ES-I3 (cell line): ENCODE results near the gene MRPS15.
"Not testable (repeated sequence)": the region's sequence is repeated elsewhere in the genome, so short reads cannot be mapped to it uniquely, and the experiment has no call there.

Source experiments
- H3K36me3 ChIP-seq: 2 replicates; pipeline ENCODE4 v1.6.1; 2013; ENCODE audit warnings: mild to moderate bottlenecking, low read length, control low read depth, moderate library complexity; ENCODE audit not compliant: insufficient read depth
- H3K4me1 ChIP-seq: 2 replicates; pipeline ENCODE4 v1.6.1; 2013; ENCODE audit warnings: mild to moderate bottlenecking, control low read depth, low read length; ENCODE audit not compliant: insufficient read depth
- H3K9ac ChIP-seq: 2 replicates; pipeline ENCODE4 v1.6.1; 2013; ENCODE audit warnings: low read depth, mild to moderate bottlenecking, low read length, moderate library complexity
- H3K9me3 ChIP-seq: 2 replicates; pipeline ENCODE4 v1.6.1; 2013; ENCODE audit warnings: mild to moderate bottlenecking, low read length, moderate library complexity; ENCODE audit not compliant: control insufficient read depth, insufficient read depth

Gene MRPS15

GRCh38 chr1:36492491-36492890 lies 28.3 kb upstream of the MRPS15 start:
- Histone ChIP-seq H3K9me3 (no peaks in the 10 kb centered on the region), H3K36me3 (no peaks in the 10 kb centered on the region), H3K4me1 (no peaks in the 10 kb centered on the region), H3K9ac (no peak overlapping the region)

GRCh38 chr1:36489258-36490051 lies 25.3 kb upstream of the MRPS15 start:
- not testable (repeated sequence) for H3K9me3 ChIP-seq, H3K9ac ChIP-seq, H3K4me1 ChIP-seq, H3K36me3 ChIP-seq

GRCh38 chr1:36487906-36488305 lies 23.7 kb upstream of the MRPS15 start:
- H3K4me1 ChIP-seq: no peaks in the 10 kb centered on the region
- H3K9ac ChIP-seq: no peak overlapping the region

GRCh38 chr1:36487336-36487725 lies 23.1 kb upstream of the MRPS15 start:
- not testable (repeated sequence) for H3K9me3 ChIP-seq, H3K36me3 ChIP-seq, H3K9ac ChIP-seq, H3K4me1 ChIP-seq

More at GRCh38 chr1:36487906-36488305, 23.7 kb upstream of the MRPS15 start:
- Histone ChIP-seq H3K9me3 (no peaks in the 10 kb centered on the region), H3K36me3 (no peaks in the 10 kb centered on the region)

GRCh38 chr1:36486439-36487335 lies 22.5 kb upstream of the MRPS15 start:
- Histone ChIP-seq H3K9ac (no peak overlapping the region), H3K36me3 (no peaks in the 10 kb centered on the region), H3K9me3 (no peaks in the 10 kb centered on the region), H3K4me1 (peaks cover 6% of the 10 kb centered on the region; the same call in 1 of the 2 replicates)

- peaks cover 9% of the 10 kb centered on the region; the same call in 1 of the 2 replicates for H3K4me1 ChIP-seq
- H3K36me3 ChIP-seq: no peaks in the 10 kb centered on the region
- H3K9me3 ChIP-seq: no peaks in the 10 kb centered on the region
- H3K9ac ChIP-seq: no peak overlapping the region
Observed at GRCh38 chr1:36486093-36486438, 21.9 kb upstream of the MRPS15 start.

- H3K4me1 ChIP-seq: peaks cover 9% of the 10 kb centered on the region; the same call in 1 of the 2 replicates
- no peak overlapping the region for H3K9ac ChIP-seq
- no peaks in the 10 kb centered on the region for H3K9me3 ChIP-seq
- H3K36me3 ChIP-seq: no peaks in the 10 kb centered on the region
Observed at GRCh38 chr1:36484099-36484498, 19.9 kb upstream of the MRPS15 start.

- Histone ChIP-seq H3K9me3 (no peaks in the 10 kb centered on the region), H3K9ac (no peak within 1 kb of the TSS)
Observed at GRCh38 chr1:36482724-36483388, 18.7 kb upstream of the MRPS15 start, which contains the start of gene CSF3R. CSF3R (minus strand) TSS chr1:36482913; CDS start chr1:36479496, 3,417 bp downstream.

GRCh38 chr1:36481771-36482723 lies 17.9 kb upstream of the MRPS15 start:
- H3K36me3 ChIP-seq: no peaks in the 10 kb centered on the region
- H3K4me1 ChIP-seq: peaks cover 9% of the 10 kb centered on the region; the same call in 1 of the 2 replicates
- no peaks in the 10 kb centered on the region for H3K9me3 ChIP-seq
- no peak overlapping the region for H3K9ac ChIP-seq

More at GRCh38 chr1:36482724-36483388, 18.7 kb upstream of the MRPS15 start, which contains the start of gene CSF3R:
- Histone ChIP-seq H3K36me3 (no peaks in the 10 kb centered on the region), H3K4me1 (peaks cover 9% of the 10 kb centered on the region; the same call in 1 of the 2 replicates)

- Histone ChIP-seq H3K9me3 (no peaks in the 10 kb centered on the region), H3K4me1 (peaks cover 9% of the 10 kb centered on the region; the same call in 1 of the 2 replicates), H3K9ac (no peak overlapping the region), H3K36me3 (no peaks in the 10 kb centered on the region)
Observed at GRCh38 chr1:36481091-36481490, 16.9 kb upstream of the MRPS15 start.

- Histone ChIP-seq H3K9ac (no peak overlapping the region), H3K36me3 (no peaks in the 10 kb centered on the region), H3K4me1 (peaks cover 9% of the 10 kb centered on the region; the same call in 1 of the 2 replicates), H3K9me3 (no peaks in the 10 kb centered on the region)
Observed at GRCh38 chr1:36480161-36480560, 16.0 kb upstream of the MRPS15 start.

- Histone ChIP-seq H3K9me3 (no peaks in the 10 kb centered on the region), H3K4me1 (peaks cover 9% of the 10 kb centered on the region; the same call in 1 of the 2 replicates), H3K9ac (no peak overlapping the region), H3K36me3 (no peaks in the 10 kb centered on the region)
Observed at GRCh38 chr1:36479505-36480051, 15.4 kb upstream of the MRPS15 start.

- H3K4me1 ChIP-seq, H3K9me3 ChIP-seq, H3K36me3 ChIP-seq, H3K9ac ChIP-seq: not testable (repeated sequence)
Observed at GRCh38 chr1:36477615-36478014, 13.4 kb upstream of the MRPS15 start.
